ENCODE data around the gene NXPH1. TPM values are rescaled to one million over a fixed set of nuclear protein-coding genes. Genes with fewer than 3 reads are reported as not detected.
A peak's percentile ranks its signal among the peaks of the same experiment; 100 is the strongest.

NXPH1 gene
- total and polyA plus RNA-seq, 3 experiments from 2014 or later = not detected

- Histone ChIP-seq H3K4me3 (ENCODE audit: low read length) (no peak overlapping the region), H3K9me3 (ENCODE audit: low read length) (no peaks in the 10 kb centered on the region), H3K27ac (ENCODE audit: low read depth, low read length) (no peak overlapping the region), H3K4me1 (ENCODE audit: insufficient read depth, low read length) (no peaks in the 10 kb centered on the region), H3K27me3 (ENCODE audit: insufficient read depth, low read length, poor library complexity, severe bottlenecking) (peaks cover 48% of the 10 kb centered on the region), H3K36me3 (ENCODE audit: insufficient read depth, low read length) (no peaks in the 10 kb centered on the region)
- Mint-ChIP-seq H3K27ac (no peak overlapping the region), H3K36me3 (peaks cover 0 to 2% (median 0%) of the 10 kb centered on the region in 3 donors), H3K9me3 (peaks cover 0 to 22% (median 10%) of the 10 kb centered on the region in 5 donors), H3K27me3 (peaks cover 80 to 94% of the 10 kb centered on the region in 2 donors), H3K4me1 (peaks cover 6 to 23% (median 21%) of the 10 kb centered on the region in 3 donors), H3K4me3 (no peak overlapping the region)
- peak in 1 of 5 donors; percentile 30 for DNase-seq
- ChIA-PET CTCF (no interaction called here), POLR2A (no interaction called here)
These were observed 7.9 kb downstream of the NXPH1 start for GRCh38 chr7:8441106-8441965.

- Mint-ChIP-seq H3K27ac (no peak overlapping the region), H3K36me3 (peaks cover 0 to 2% (median 0%) of the 10 kb centered on the region in 3 donors), H3K4me1 (peaks cover 5 to 14% (median 12%) of the 10 kb centered on the region in 3 donors), H3K9me3 (peaks cover 0 to 20% (median 10%) of the 10 kb centered on the region in 5 donors), H3K4me3 (no peak overlapping the region), H3K27me3 (peaks cover 71 to 94% of the 10 kb centered on the region in 2 donors)
- no peak for DNase-seq
- Histone ChIP-seq H3K27ac (ENCODE audit: low read depth, low read length) (no peak overlapping the region), H3K27me3 (ENCODE audit: insufficient read depth, low read length, poor library complexity, severe bottlenecking) (peaks cover 41% of the 10 kb centered on the region), H3K4me3 (ENCODE audit: low read length) (no peak overlapping the region), H3K4me1 (ENCODE audit: insufficient read depth, low read length) (no peaks in the 10 kb centered on the region), H3K9me3 (ENCODE audit: low read length) (no peaks in the 10 kb centered on the region), H3K36me3 (ENCODE audit: insufficient read depth, low read length) (no peaks in the 10 kb centered on the region)
- ChIA-PET POLR2A (no interaction called here), CTCF (no interaction called here)
These were observed 8.8 kb downstream of the NXPH1 start for GRCh38 chr7:8442051-8442813.

- no peak overlapping the region for H3K4me3 Mint-ChIP-seq
- CTCF ChIA-PET = no interaction called here
These were observed 9.4 kb downstream of the NXPH1 start for GRCh38 chr7:8442814-8443304.

GRCh38 chr7:8443576-8444467, 10.4 kb downstream of the NXPH1 start:
- ChIA-PET POLR2A (no interaction called here), CTCF (no interaction called here)

More at GRCh38 chr7:8442814-8443304, 9.4 kb downstream of the NXPH1 start:
- Histone ChIP-seq H3K27ac (ENCODE audit: low read depth, low read length) (no peak overlapping the region), H3K9me3 (ENCODE audit: low read length) (no peaks in the 10 kb centered on the region), H3K36me3 (ENCODE audit: insufficient read depth, low read length) (no peaks in the 10 kb centered on the region), H3K4me1 (ENCODE audit: insufficient read depth, low read length) (no peaks in the 10 kb centered on the region), H3K27me3 (ENCODE audit: insufficient read depth, low read length, poor library complexity, severe bottlenecking) (peaks cover 37% of the 10 kb centered on the region), H3K4me3 (ENCODE audit: low read length) (no peak overlapping the region)
- POLR2A ChIA-PET = no interaction called here
- Mint-ChIP-seq H3K27ac (no peak overlapping the region), H3K4me1 (peaks cover 5 to 12% (median 9%) of the 10 kb centered on the region in 3 donors), H3K36me3 (peaks cover 0 to 2% (median 0%) of the 10 kb centered on the region in 3 donors), H3K9me3 (peaks cover 0 to 20% (median 10%) of the 10 kb centered on the region in 5 donors), H3K27me3 (peaks cover 69 to 94% of the 10 kb centered on the region in 2 donors)
- DNase-seq = peak in 3 of 5 donors; percentile 8 to 46 (median 32)

GRCh38 chr7:8444468-8444769, 11.0 kb downstream of the NXPH1 start:
- ChIA-PET POLR2A (no interaction called here), CTCF (no interaction called here)
- H3K27me3 ChIP-seq (ENCODE audit: insufficient read depth, low read length, poor library complexity, severe bottlenecking) = peaks cover 35% of the 10 kb centered on the region
- Mint-ChIP-seq H3K4me3 (no peak overlapping the region), H3K27me3 (peaks cover 57 to 84% of the 10 kb centered on the region in 2 donors), H3K4me1 (peaks cover 5 to 12% (median 9%) of the 10 kb centered on the region in 3 donors), H3K27ac (peak overlapping the region in 1 of 8 donors; percentile 30), H3K36me3 (peaks cover 0 to 2% (median 0%) of the 10 kb centered on the region in 3 donors), H3K9me3 (peaks cover 0 to 20% (median 10%) of the 10 kb centered on the region in 5 donors)
- DNase-seq = no peak
- no peak overlapping the region for H3K27ac ChIP-seq (ENCODE audit: low read depth, low read length)
- H3K4me1 ChIP-seq (ENCODE audit: insufficient read depth, low read length) = no peaks in the 10 kb centered on the region
- H3K4me3 ChIP-seq (ENCODE audit: low read length) = no peak overlapping the region
- no peaks in the 10 kb centered on the region for H3K36me3 ChIP-seq (ENCODE audit: insufficient read depth, low read length)
- no peaks in the 10 kb centered on the region for H3K9me3 ChIP-seq (ENCODE audit: low read length)

More at GRCh38 chr7:8443576-8444467, 10.4 kb downstream of the NXPH1 start:
- H3K27ac ChIP-seq (ENCODE audit: low read depth, low read length) = no peak overlapping the region
- Mint-ChIP-seq H3K4me1 (peaks cover 5 to 12% (median 9%) of the 10 kb centered on the region in 3 donors), H3K27ac (peak overlapping the region in 1 of 8 donors; percentile 30), H3K4me3 (peak overlapping the region in 1 of 7 donors; percentile 59), H3K27me3 (peaks cover 62 to 89% of the 10 kb centered on the region in 2 donors), H3K9me3 (peaks cover 0 to 20% (median 10%) of the 10 kb centered on the region in 5 donors), H3K36me3 (peaks cover 0 to 2% (median 0%) of the 10 kb centered on the region in 3 donors)
- no peak overlapping the region for H3K4me3 ChIP-seq (ENCODE audit: low read length)
- H3K9me3 ChIP-seq (ENCODE audit: low read length) = no peaks in the 10 kb centered on the region
- H3K27me3 ChIP-seq (ENCODE audit: insufficient read depth, low read length, poor library complexity, severe bottlenecking) = peaks cover 35% of the 10 kb centered on the region
- H3K36me3 ChIP-seq (ENCODE audit: insufficient read depth, low read length) = no peaks in the 10 kb centered on the region
- H3K4me1 ChIP-seq (ENCODE audit: insufficient read depth, low read length) = no peaks in the 10 kb centered on the region
- peak in 1 of 5 donors; percentile 39 for DNase-seq

- H3K9me3 Mint-ChIP-seq = peaks cover 0 to 7% (median 4%) of the 10 kb centered on the region in 5 donors
- DNase-seq = no peak
These were observed 20.1 kb downstream of the NXPH1 start for GRCh38 chr7:8453535-8453934.

GRCh38 chr7:8455426-8455825, 22.0 kb downstream of the NXPH1 start:
- Mint-ChIP-seq H3K4me3 (no peak overlapping the region), H3K27me3 (peaks cover 3 to 13% of the 10 kb centered on the region in 2 donors), H3K36me3 (no peaks in the 10 kb centered on the region), H3K9me3 (peaks cover 0 to 7% (median 4%) of the 10 kb centered on the region in 5 donors), H3K27ac (no peak overlapping the region), H3K4me1 (no peaks in the 10 kb centered on the region)
- CTCF ChIA-PET = no interaction called here
- POLR2A ChIA-PET = no interaction called here
- H3K4me1 ChIP-seq (ENCODE audit: insufficient read depth, low read length) = no peaks in the 10 kb centered on the region
- no peaks in the 10 kb centered on the region for H3K27me3 ChIP-seq (ENCODE audit: insufficient read depth, low read length, poor library complexity, severe bottlenecking)
- H3K4me3 ChIP-seq (ENCODE audit: low read length) = no peak overlapping the region
- no peak overlapping the region for H3K27ac ChIP-seq (ENCODE audit: low read depth, low read length)
- no peaks in the 10 kb centered on the region for H3K9me3 ChIP-seq (ENCODE audit: low read length)
- H3K36me3 ChIP-seq (ENCODE audit: insufficient read depth, low read length) = no peaks in the 10 kb centered on the region
- DNase-seq = no peak

More at GRCh38 chr7:8453535-8453934, 20.1 kb downstream of the NXPH1 start:
- peaks cover 4 to 16% of the 10 kb centered on the region in 2 donors for H3K27me3 Mint-ChIP-seq
- H3K4me3 Mint-ChIP-seq = no peak overlapping the region
- no peaks in the 10 kb centered on the region for H3K4me1 Mint-ChIP-seq
- H3K36me3 ChIP-seq (ENCODE audit: insufficient read depth, low read length) = no peaks in the 10 kb centered on the region
- ChIA-PET POLR2A (no interaction called here), CTCF (no interaction called here)
- no peak overlapping the region for H3K4me3 ChIP-seq (ENCODE audit: low read length)
- no peaks in the 10 kb centered on the region for H3K36me3 Mint-ChIP-seq
- H3K27ac Mint-ChIP-seq = no peak overlapping the region
- no peaks in the 10 kb centered on the region for H3K4me1 ChIP-seq (ENCODE audit: insufficient read depth, low read length)
- H3K27ac ChIP-seq (ENCODE audit: low read depth, low read length) = no peak overlapping the region
- no peaks in the 10 kb centered on the region for H3K9me3 ChIP-seq (ENCODE audit: low read length)
- no peaks in the 10 kb centered on the region for H3K27me3 ChIP-seq (ENCODE audit: insufficient read depth, low read length, poor library complexity, severe bottlenecking)
